ENCODE results near the gene SGPP2. TPM values are rescaled to one million over a fixed set of nuclear protein-coding genes. Genes with fewer than 3 reads are reported as not detected.

The SGPP2 gene
- total RNA-seq, 4 donors from 2014 or later, result 27.3 to 65.6 (median 49.0) TPM

DNA sequence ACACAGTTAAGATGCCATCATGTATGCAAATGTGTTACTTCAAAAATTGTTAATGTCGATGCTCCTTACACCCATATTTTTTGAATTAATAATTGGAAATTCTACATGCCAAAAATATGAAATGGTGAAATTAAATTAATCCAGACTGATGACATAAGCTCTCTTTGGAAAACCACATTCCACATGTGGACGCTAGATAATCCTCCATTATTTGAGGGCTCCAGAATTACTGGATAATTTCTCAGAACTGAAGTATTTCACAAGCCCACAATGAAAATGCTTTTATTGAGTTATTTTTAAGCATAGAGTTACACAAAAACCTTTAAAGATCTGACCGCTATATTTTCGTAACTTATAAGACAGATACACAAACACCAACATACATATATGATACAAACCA, 183.7 kb downstream of the SGPP2 start:
- no peak for DNase-seq (ENCODE audit: low spot score in 2 of 2)
- H3K4me1 ChIP-seq, result no peaks in the 10 kb centered on the region
- H3K9me3 ChIP-seq, result no peaks in the 10 kb centered on the region
- TF ChIP-seq EP300 (IDR thresholded peaks at IDR 0.05) (no peak), POLR2AphosphoS5 (IDR thresholded peaks at IDR 0.05) (no peak), POLR2A (IDR thresholded peaks at IDR 0.05) (no peak)
- TF ChIP-seq, protein P1, sequence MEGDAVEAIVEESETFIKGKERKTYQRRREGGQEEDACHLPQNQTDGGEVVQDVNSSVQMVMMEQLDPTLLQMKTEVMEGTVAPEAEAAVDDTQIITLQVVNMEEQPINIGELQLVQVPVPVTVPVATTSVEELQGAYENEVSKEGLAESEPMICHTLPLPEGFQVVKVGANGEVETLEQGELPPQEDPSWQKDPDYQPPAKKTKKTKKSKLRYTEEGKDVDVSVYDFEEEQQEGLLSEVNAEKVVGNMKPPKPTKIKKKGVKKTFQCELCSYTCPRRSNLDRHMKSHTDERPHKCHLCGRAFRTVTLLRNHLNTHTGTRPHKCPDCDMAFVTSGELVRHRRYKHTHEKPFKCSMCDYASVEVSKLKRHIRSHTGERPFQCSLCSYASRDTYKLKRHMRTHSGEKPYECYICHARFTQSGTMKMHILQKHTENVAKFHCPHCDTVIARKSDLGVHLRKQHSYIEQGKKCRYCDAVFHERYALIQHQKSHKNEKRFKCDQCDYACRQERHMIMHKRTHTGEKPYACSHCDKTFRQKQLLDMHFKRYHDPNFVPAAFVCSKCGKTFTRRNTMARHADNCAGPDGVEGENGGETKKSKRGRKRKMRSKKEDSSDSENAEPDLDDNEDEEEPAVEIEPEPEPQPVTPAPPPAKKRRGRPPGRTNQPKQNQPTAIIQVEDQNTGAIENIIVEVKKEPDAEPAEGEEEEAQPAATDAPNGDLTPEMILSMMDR (IDR thresholded peaks at IDR 0.05), result no peak
- H3K27ac ChIP-seq, result no peak overlapping the region
- 61% methylated on average over 4 of the region's 4 CpGs for WGBS
- no peak overlapping the region for H3K4me3 ChIP-seq
- no peaks in the 10 kb centered on the region for H3K27me3 ChIP-seq
- H3K36me3 ChIP-seq, result peaks cover 31% of the 10 kb centered on the region

DNA sequence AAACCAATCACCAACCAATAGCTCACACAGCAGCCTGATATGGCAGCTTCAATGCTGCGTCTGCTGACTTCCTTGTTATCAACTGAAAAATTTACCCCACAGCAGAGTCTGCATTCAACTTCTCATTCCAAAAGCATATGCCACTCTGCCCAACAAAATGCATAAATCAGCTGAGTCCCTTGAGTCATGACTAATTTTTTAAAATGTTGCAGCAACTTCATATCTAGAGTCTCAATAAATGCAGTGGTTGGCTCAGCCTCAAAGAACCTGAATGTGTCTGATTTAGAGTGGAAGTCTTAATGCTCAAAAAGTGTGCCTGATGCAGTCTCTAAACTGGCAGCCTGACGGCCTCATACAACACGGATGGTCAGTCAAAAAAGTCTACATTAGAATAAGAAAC, 185.0 kb downstream of the SGPP2 start:
- no peak overlapping the region for H3K27ac ChIP-seq
- H3K27me3 ChIP-seq, result no peaks in the 10 kb centered on the region
- H3K4me1 ChIP-seq, result no peaks in the 10 kb centered on the region
- H3K4me3 ChIP-seq, result no peak overlapping the region
- TF ChIP-seq, protein P1 (IDR thresholded peaks at IDR 0.05), result no peak
- TF ChIP-seq EP300 (IDR thresholded peaks at IDR 0.05) (no peak), POLR2A (IDR thresholded peaks at IDR 0.05) (no peak), POLR2AphosphoS5 (IDR thresholded peaks at IDR 0.05) (no peak)
- no peak for DNase-seq (ENCODE audit: low spot score in 2 of 2)
- H3K36me3 ChIP-seq, result peaks cover 40% of the 10 kb centered on the region
- H3K9me3 ChIP-seq, result no peaks in the 10 kb centered on the region
- WGBS, result 86% methylated on average over 3 of the region's 3 CpGs

Other genes with a start within 250 kb of the SGPP2 start
- gene PAX3, start 125.5 kb upstream of the SGPP2 start, total RNA-seq, result 10 to 100 TPM in 2 of 4 donors, 1 to 10 TPM in 2; 6.1 to 13.8 (median 10.2) TPM
- 10 to 100 TPM; 12.2 to 18.4 (median 17.9) TPM for gene FARSB, start 231.5 kb downstream of the SGPP2 start, total RNA-seq
- not detected for gene MOGAT1, start 247.1 kb downstream of the SGPP2 start, total RNA-seq